A549 (cell line): Measurements from ENCODE around the gene ZNF710.

ENCODE experiments used
- CTCF ChIP-seq: fragments of >200 bp; sonication (Bioruptor Twin); formaldehyde crosslinking; IDR thresholded peaks from 3 replicates; pipeline ENCODE4 v1.5.1; 2016
- E2F6 ChIP-seq: IDR thresholded peaks from 2 replicates; pipeline ENCODE4 v1.6.1; 2012; ENCODE audit warnings: low read depth, borderline replicate concordance
- EP300 ChIP-seq, 2 experiments: fragments of >200 bp; sonication (Bioruptor Twin); formaldehyde crosslinking; IDR thresholded peaks; 2 replicates in 1 of 2; 3 replicates in 1 of 2; pipeline ENCODE4 v1.6.1; 2016 to 2017
- MAFK ChIP-seq: fragments of 450-650 bp; IDR thresholded peaks from 2 replicates; pipeline ENCODE4 v1.6.1; 2014; ENCODE audit not compliant: partially characterized antibody
- PHF8 ChIP-seq: fragments of 200-600 bp; sonication (generic); IDR thresholded peaks from 2 replicates; pipeline ENCODE4 v1.6.1; 2016; ENCODE audit warnings: low read depth, mild to moderate bottlenecking, antibody characterized with exemption, moderate library complexity, borderline replicate concordance
- POLR2A ChIP-seq: IDR thresholded peaks from 2 replicates; pipeline ENCODE4 v1.6.1; 2012; ENCODE audit warnings: mild to moderate bottlenecking, low read length
- REST ChIP-seq: fragments of 200-600 bp; sonication (generic); IDR thresholded peaks from 2 replicates; pipeline ENCODE4 v1.6.1; 2016; ENCODE audit warnings: antibody characterized with exemption, mild to moderate bottlenecking, moderate library complexity
- TP53 ChIP-seq: fragments of 250-450 bp; sonication (Bioruptor Pico); IDR thresholded peaks from 2 replicates; pipeline ENCODE4 v1.5.0; 2021; ENCODE audit warnings: mild to moderate bottlenecking, moderate library complexity

- no peak for TF ChIP-seq CTCF
- TF ChIP-seq TP53 (CRISPR knock-in tag): no peak
- no peak for TF ChIP-seq POLR2A
- no peak for TF ChIP-seq MAFK
- TF ChIP-seq EP300 (IDR thresholded peaks at IDR 0.05): no peak
- TF ChIP-seq PHF8: no peak
- no peak for TF ChIP-seq E2F6
- no peak for TF ChIP-seq REST
Observed at GRCh38 chr15:89984001-89984400, 17.1 kb upstream of the ZNF710 start.
